Activated CD8-positive, alpha-beta memory T cell treated with anti-CD3 and anti-CD28 coated beads for 36 hours (primary cell): Measurements from ENCODE around the gene TMEM270. TPM values are rescaled to one million over a fixed set of nuclear protein-coding genes. Genes with fewer than 3 reads are reported as not detected.

Source experiments
- CTCF ChIA-PET: fragments of 350-600 bp; sonication (Branson Sonifier 250); formaldehyde crosslinking; loops from one replicate; lab custom pipeline; 2021; ENCODE audit warnings: antibody characterized with exemption; lab: Charles Lee
- POLR2A ChIA-PET: fragments of 350-600 bp; sonication (Branson Sonifier 250); formaldehyde crosslinking; loops from one replicate; lab custom pipeline; 2021; ENCODE audit warnings: antibody characterized with exemption; lab: Charles Lee
- total RNA-seq, 2 experiments: library from RNA; stranded (reverse); gene quantifications; one replicate each; pipeline ENCODE4 v1.2.3, GENCODE V29; 2021

TMEM270 gene
- total RNA-seq, 2 experiments from 2014 or later = not detected

DNA sequence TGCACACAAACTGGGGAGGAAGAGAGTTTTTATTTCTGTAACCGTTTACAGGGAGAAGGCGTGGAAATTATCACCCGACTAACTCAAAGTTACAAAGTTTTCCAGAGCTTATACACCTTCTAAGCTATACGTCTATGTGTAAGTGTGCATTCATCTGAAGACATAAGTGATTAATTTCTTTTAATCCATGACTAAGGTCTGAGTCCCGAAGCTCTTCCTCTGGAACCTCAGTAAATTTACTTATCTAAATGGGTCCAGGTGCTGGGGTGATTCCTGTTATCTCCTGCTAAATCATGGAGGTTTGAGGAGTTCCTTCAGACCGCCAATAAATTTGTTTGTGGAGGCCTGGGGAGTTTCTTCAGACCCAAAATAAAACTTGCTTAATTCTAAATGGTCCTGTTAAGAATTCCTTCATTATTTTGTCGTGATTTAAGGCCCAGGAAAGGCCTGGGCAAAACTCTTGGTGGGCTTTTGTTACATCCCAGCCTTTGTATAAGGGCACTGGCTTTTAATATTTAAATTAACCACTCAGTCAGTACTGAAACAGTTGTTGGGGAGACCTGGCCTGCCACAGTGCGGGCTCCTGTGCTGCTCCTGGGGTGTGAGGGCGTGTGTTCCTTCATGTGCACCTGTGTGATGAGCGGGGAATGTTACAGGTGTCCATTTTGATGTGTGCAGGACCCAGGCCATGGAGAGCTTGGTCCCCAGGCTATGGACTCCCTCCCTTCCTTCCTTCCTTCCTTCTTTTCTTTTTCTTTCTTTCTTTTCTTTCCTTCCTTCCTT is 12.8 kb upstream of the TMEM270 start:
- ChIA-PET CTCF (interaction anchor here (0.6 kb wide), 1 partner anchor 9 kb away, joined by 3 read pairs; no protein-coding TSS in a partner anchor), POLR2A (no interaction called here)

DNA sequence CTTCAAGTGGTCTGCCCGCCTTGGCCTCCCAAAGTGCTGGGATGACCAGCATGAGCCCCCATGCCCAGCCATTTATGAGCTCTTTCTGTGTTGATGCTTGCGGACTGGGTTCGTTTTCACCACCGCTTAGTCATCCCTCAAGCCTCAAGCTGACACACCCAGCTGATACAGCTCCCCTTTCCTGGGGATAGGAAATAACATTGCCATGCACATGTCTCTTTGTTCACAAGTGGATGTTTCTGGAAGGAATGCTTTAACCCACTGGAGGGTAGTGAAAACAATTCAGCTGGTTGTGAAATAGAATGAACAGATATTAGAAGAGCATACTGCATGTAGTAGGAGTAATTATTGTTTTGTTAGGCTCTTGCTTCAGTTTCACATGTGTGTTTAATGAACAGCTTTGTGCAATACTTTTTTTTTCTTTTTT is 10.2 kb upstream of the TMEM270 start:
- ChIA-PET POLR2A (no interaction called here), CTCF (interaction anchor here (1.2 to 1.3 kb wide), 2 partner anchors 22 to 38 kb away, joined by 3 read pairs; no protein-coding TSS in a partner anchor)

- ChIA-PET POLR2A (no interaction called here), CTCF (interaction anchor here (1.2 to 1.3 kb wide), 2 partner anchors 23 to 39 kb away, joined by 3 read pairs; no protein-coding TSS in a partner anchor)
Measured at GRCh38 chr7:73851410-73852338, 9.3 kb upstream of the TMEM270 start.

GRCh38 chr7:73852500-73852899 is 8.5 kb upstream of the TMEM270 start:
- CTCF ChIA-PET = no interaction called here
- POLR2A ChIA-PET = no interaction called here

- ChIA-PET POLR2A (interaction anchor here (0.5 to 1.4 kb wide), 2 partner anchors 118 to 384 kb away, joined by 4 read pairs; partner anchors contain the start of gene ABHD11), CTCF (interaction anchor here (0.6 to 1.1 kb wide), 2 partner anchors 9 to 45 kb away, joined by 3 to 4 read pairs; no protein-coding TSS in a partner anchor)
Measured at GRCh38 chr7:73856941-73857340, 4.0 kb upstream of the TMEM270 start.

DNA sequence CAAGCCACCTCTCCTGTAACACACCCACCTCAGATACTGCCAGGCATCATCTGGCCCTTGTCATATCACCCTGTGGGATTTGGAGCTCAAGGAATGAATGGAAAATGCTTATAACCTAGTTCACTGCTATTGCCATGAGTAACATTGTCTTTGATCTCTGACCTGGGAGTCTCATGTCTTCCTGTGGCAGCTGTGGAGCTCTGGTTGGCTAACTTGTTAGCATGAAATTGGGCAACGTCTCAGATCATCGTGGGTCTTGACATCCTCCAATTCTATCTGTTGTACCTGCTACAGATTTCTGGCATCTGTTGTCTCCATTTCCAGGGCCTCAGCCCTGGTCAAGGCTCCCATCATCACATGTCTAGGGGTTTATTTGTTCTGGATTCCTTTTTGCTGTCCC is 2.2 kb upstream of the TMEM270 start:
- ChIA-PET CTCF (interaction anchor here (0.7 kb wide), 1 partner anchor 135 kb away, joined by 3 read pairs; no protein-coding TSS in a partner anchor), POLR2A (no interaction called here)

DNA sequence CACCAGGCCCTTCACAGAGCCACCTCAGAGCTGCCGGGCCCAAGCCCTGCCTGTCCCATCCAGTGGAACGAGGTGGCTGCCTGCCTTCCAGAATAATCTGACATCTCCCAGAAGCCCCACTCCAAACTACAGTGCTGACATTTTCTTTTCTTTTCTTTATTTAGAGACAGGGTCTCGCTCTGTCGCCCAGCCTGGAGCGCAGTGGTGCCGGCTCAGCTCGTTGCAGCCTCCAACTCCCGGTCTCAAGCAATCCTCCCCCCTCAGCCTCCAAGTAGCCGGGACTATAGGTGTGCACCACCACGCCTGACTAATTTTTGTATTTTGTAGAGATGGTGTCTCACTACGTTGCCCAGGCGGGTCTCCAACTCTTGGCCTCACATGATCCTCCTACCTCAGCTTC is 346 bp downstream of the TMEM270 start:
- CTCF ChIA-PET = no interaction called here
- POLR2A ChIA-PET = no interaction called here

- ChIA-PET CTCF (interaction anchor here (1.9 kb wide), 1 partner anchor 162 kb away, joined by 5 read pairs; no protein-coding TSS in a partner anchor), POLR2A (no interaction called here)
Measured at GRCh38 chr7:73864981-73865711, 4.2 kb downstream of the TMEM270 start.

- CTCF ChIA-PET = interaction anchor here (1.9 kb wide), 1 partner anchor 161 kb away, joined by 5 read pairs; no protein-coding TSS in a partner anchor
- POLR2A ChIA-PET = no interaction called here
Measured at GRCh38 chr7:73865738-73866445, 4.9 kb downstream of the TMEM270 start.

DNA sequence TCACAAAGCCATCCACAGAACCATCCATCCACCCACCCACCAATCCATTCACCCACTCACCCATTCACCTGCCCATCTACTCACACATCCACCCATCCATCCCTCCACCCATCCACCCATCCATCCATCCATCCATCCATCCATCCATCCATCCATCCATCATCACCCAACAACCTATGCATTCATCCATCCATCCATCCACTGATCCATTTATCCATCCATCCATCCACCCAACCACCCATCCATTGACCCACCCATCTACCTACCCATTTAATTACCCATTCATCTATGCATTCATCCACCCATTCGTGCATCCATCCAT is 5.4 kb downstream of the TMEM270 start:
- CTCF ChIA-PET = interaction anchor here (1.9 kb wide), 1 partner anchor 161 kb away, joined by 5 read pairs; no protein-coding TSS in a partner anchor

GRCh38 chr7:73869011-73869798 is 8.2 kb downstream of the TMEM270 start:
- POLR2A ChIA-PET = no interaction called here
- CTCF ChIA-PET = no interaction called here

More for the DNA sequence above, 5.4 kb downstream of the TMEM270 start:
- POLR2A ChIA-PET = no interaction called here

DNA sequence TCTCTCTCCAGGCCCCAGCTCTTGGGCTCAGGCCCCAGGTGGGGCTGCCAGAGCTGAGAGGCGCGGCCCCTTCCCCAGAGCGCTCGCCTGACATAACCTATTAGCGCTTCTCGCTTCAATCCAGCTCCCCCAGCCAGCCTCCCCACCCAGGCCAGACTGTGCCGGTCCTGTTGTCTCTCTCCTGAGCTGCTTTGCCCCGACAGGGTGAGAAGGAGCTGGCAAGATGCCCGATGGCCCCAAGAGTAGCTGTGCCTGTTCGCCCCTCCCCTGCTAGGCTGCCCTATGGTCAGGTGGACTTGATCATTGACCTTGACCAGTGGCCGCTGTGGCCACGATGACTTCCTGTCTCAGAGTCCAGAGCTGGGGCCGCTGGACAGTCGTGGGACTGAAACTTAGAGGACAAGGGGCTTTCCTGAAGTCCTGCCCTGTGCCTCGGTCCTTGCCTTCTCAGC is 9.1 kb downstream of the TMEM270 start:
- ChIA-PET POLR2A (no interaction called here), CTCF (interaction anchor here (0.6 kb wide), 1 partner anchor 12 kb away, joined by 3 read pairs; no protein-coding TSS in a partner anchor)

DNA sequence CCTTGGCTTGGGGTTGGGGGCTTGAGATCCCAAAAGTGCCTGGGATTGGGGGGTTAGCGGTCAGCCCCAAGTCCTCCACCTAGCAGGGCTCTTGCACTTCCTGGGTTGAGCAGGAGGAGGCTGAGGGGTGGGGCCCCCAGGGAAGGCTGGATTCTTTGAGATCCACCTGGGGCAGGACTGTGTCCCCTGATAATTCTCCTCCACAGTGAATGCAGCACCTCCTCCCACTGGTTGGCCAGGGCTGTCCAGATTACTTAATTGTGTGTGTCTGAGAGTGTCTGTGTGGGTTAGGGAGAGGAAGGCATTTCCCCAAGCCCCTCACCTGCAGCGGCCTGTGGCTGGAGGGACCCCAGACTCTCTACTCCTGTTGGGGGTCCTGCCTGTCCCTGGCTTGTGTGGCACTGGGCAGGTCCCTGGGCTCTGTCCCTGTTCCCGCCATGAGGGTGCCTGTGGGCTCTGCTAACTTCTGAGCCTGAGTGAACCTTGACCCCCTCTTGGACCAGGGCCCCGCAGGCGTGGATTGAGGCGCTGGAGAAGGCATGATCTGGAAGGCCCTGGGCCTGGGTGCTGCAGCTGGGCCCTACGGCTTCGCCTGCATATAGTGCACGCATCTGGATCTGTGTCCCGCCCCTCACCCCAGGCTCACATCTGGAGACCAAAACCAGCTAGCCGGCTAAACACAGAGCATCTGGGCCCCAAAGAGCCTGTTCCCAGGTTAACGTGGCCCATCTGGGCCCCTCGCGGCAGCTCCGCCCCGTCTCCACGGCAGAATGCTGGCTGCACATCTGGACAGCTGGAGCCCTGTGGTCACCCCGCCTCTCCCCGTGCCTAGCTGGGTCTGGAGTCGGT is 10.4 kb downstream of the TMEM270 start:
- ChIA-PET CTCF (no interaction called here), POLR2A (no interaction called here)

DNA sequence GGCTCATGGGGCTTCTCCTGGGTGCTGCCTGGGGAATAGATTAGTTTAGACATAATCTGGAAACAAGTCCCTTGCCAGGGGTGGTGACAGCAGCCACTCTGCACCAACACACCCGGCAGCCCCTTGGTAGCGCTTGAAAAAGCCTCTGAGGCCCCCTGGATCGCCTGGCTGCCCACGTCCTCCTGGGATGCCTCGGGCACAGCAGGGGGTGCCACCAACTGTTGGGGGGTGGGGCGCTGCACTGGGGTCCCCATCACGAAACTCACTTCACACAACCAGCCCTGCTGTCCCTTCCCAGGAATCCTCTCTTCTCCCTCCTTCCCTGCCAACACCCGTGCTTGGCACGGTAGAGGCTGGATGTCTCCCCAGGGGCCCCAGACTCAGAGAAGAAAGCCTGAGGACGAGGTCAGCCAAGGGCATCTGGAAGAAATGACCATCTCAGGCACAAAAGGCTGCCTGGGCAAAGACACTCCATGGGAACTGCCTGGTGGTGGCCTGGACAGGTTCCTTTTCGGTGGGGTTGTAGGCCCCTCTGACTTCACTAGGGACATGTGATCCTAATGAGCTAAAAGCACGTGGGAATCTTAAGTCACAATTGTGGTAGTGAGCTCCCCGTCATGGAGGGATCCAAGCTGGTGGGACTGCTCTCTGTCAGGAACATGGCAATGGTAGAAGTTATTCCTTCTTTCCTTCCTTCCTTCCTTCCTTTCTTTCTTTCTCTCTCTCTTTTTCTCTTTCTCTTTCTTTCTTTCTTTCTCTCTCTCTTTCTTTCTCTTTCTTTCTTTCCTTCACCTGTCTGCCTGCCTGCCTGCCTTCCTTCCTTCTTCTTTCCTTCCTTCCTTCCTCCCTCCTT is 11.3 kb downstream of the TMEM270 start:
- CTCF ChIA-PET = no interaction called here
- POLR2A ChIA-PET = no interaction called here

- ChIA-PET CTCF (no interaction called here), POLR2A (no interaction called here)
Measured at GRCh38 chr7:73876361-73876760, 15.4 kb downstream of the TMEM270 start.

DNA sequence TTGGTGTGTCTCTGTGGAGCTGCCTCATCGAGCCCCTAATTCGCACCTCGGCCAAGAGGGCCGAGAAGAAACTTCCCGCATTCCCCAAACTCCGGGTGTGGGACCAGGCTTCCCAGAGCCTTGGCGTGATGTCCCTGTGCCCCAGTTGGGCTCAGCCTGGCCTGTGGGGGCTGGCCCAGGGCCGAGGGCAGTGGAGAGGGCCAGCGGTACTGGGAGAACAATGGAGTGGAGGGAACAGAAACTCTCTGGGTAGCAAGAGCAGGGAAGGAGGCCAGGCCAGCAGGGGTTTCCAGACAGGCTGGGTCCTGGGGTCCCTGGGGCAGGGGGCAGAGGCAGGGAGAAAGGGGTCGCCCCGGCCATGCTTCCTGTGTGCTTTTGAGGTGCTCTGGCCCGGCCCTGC is 16.0 kb downstream of the TMEM270 start:
- ChIA-PET CTCF (no interaction called here), POLR2A (no interaction called here)
